ENCODE measurements around the gene PNKP. TPM values are rescaled to one million over a fixed set of nuclear protein-coding genes. Genes with fewer than 3 reads are reported as not detected.

PNKP gene
- total and polyA plus RNA-seq, 2 experiments from 2014 or later, result 74.5 to 98.4 TPM

GRCh38 chr19:49811328-49811727 is 56.0 kb downstream of the PNKP start:
- Histone ChIP-seq H3K27ac (no peak overlapping the region), H3K9me3 (ENCODE audit: low read depth) (no peaks in the 10 kb centered on the region), H3K36me3 (no peaks in the 10 kb centered on the region), H3K27me3 (no peaks in the 10 kb centered on the region), H3K4me3 (no peak overlapping the region), H3K4me1 (ENCODE audit: low read depth) (peaks cover 5% of the 10 kb centered on the region)
- no peak for DNase-seq (ENCODE audit: low read depth in 1 of 2, low spot score in 1 of 2)
- TF ChIP-seq, protein P1, sequence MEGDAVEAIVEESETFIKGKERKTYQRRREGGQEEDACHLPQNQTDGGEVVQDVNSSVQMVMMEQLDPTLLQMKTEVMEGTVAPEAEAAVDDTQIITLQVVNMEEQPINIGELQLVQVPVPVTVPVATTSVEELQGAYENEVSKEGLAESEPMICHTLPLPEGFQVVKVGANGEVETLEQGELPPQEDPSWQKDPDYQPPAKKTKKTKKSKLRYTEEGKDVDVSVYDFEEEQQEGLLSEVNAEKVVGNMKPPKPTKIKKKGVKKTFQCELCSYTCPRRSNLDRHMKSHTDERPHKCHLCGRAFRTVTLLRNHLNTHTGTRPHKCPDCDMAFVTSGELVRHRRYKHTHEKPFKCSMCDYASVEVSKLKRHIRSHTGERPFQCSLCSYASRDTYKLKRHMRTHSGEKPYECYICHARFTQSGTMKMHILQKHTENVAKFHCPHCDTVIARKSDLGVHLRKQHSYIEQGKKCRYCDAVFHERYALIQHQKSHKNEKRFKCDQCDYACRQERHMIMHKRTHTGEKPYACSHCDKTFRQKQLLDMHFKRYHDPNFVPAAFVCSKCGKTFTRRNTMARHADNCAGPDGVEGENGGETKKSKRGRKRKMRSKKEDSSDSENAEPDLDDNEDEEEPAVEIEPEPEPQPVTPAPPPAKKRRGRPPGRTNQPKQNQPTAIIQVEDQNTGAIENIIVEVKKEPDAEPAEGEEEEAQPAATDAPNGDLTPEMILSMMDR (IDR thresholded peaks at IDR 0.05; ENCODE audit: low read depth, low read length), result no peak

Other genes with a start within 250 kb of the PNKP start
- gene RRAS, start 227.4 kb downstream of the PNKP start, total RNA-seq, result 41.3 and 42.6 TPM in 2 replicates
- gene RRAS, start 227.4 kb downstream of the PNKP start, polyA plus RNA-seq, result 80.1 and 88.1 TPM in 2 replicates
- 66.9 and 71.0 TPM in 2 replicates for gene SCAF1, start 225.4 kb downstream of the PNKP start, total RNA-seq
- gene SCAF1, start 225.4 kb downstream of the PNKP start, polyA plus RNA-seq, result 16.4 and 19.3 TPM in 2 replicates
- 137 and 145 TPM in 2 replicates for gene IRF3, start 201.7 kb downstream of the PNKP start, total RNA-seq
- gene IRF3, start 201.7 kb downstream of the PNKP start, polyA plus RNA-seq, result 37.6 and 38.4 TPM in 2 replicates
- 39.4 and 41.3 TPM in 2 replicates for gene BCL2L12, start 201.6 kb downstream of the PNKP start, total RNA-seq
- gene BCL2L12, start 201.6 kb downstream of the PNKP start, polyA plus RNA-seq, result 55.5 and 59.4 TPM in 2 replicates
- 494 and 516 TPM in 2 replicates for gene PRMT1, start 190.3 kb downstream of the PNKP start, total RNA-seq
- 398 and 431 TPM in 2 replicates for gene PRMT1, start 190.3 kb downstream of the PNKP start, polyA plus RNA-seq
- gene ADM5, start 178.0 kb downstream of the PNKP start, total RNA-seq, result 3.6 and 5.1 TPM in 2 replicates
- 1.1 and 2.2 TPM in 2 replicates for gene ADM5, start 178.0 kb downstream of the PNKP start, polyA plus RNA-seq
- 29.0 and 33.8 TPM in 2 replicates for gene CPT1C, start 176.5 kb downstream of the PNKP start, total RNA-seq
- 26.5 and 31.7 TPM in 2 replicates for gene CPT1C, start 176.5 kb downstream of the PNKP start, polyA plus RNA-seq
- gene TSKS, start 104.3 kb downstream of the PNKP start, total RNA-seq, result 0.09 TPM in 1 of 2 replicates, not detected in the other
- gene TSKS, start 104.3 kb downstream of the PNKP start, polyA plus RNA-seq, result not detected in 2 replicates
- gene AP2A1, start 100.6 kb downstream of the PNKP start, total RNA-seq, result 152 and 153 TPM in 2 replicates
- 64.2 and 78.0 TPM in 2 replicates for gene AP2A1, start 100.6 kb downstream of the PNKP start, polyA plus RNA-seq
- 37.8 and 60.8 TPM in 2 replicates for gene FUZ, start 54.3 kb downstream of the PNKP start, total RNA-seq
- gene FUZ, start 54.3 kb downstream of the PNKP start, polyA plus RNA-seq, result 35.6 and 39.0 TPM in 2 replicates
- gene MED25, start 49.3 kb downstream of the PNKP start, total RNA-seq, result 68.7 and 83.7 TPM in 2 replicates
- gene MED25, start 49.3 kb downstream of the PNKP start, polyA plus RNA-seq, result 69.9 and 73.2 TPM in 2 replicates
- 290 and 380 TPM in 2 replicates for gene PTOV1, start 16.4 kb downstream of the PNKP start, total RNA-seq
- 445 and 583 TPM in 2 replicates for gene PTOV1, start 16.4 kb downstream of the PNKP start, polyA plus RNA-seq
- gene AKT1S1, start 9.8 kb upstream of the PNKP start, total RNA-seq, result 27.5 and 36.9 TPM in 2 replicates
- 45.4 and 66.2 TPM in 2 replicates for gene AKT1S1, start 9.8 kb upstream of the PNKP start, polyA plus RNA-seq
- gene TBC1D17, start 10.1 kb upstream of the PNKP start, total RNA-seq, result 25.4 and 26.8 TPM in 2 replicates
- gene TBC1D17, start 10.1 kb upstream of the PNKP start, polyA plus RNA-seq, result 38.0 and 52.5 TPM in 2 replicates
- 0.63 TPM in 1 of 2 replicates, not detected in the other for gene IL4I1, start 29.3 kb upstream of the PNKP start, total RNA-seq
- gene IL4I1, start 29.3 kb upstream of the PNKP start, polyA plus RNA-seq, result 0.40 TPM in 1 of 2 replicates, not detected in the other
- 5.9 and 6.8 TPM in 2 replicates for gene ATF5, start 61.6 kb upstream of the PNKP start, total RNA-seq
- 4.8 and 6.3 TPM in 2 replicates for gene ATF5, start 61.6 kb upstream of the PNKP start, polyA plus RNA-seq
- gene NUP62, start 61.9 kb upstream of the PNKP start, total RNA-seq, result 60.6 and 71.3 TPM in 2 replicates
- 43.3 and 63.1 TPM in 2 replicates for gene NUP62, start 61.9 kb upstream of the PNKP start, polyA plus RNA-seq
- gene SIGLEC11, start 93.6 kb upstream of the PNKP start, total RNA-seq, result 0.03 TPM in 1 of 2 replicates, not detected in the other
- 0.13 TPM in 1 of 2 replicates, not detected in the other for gene SIGLEC11, start 93.6 kb upstream of the PNKP start, polyA plus RNA-seq
- gene VRK3, start 157.8 kb upstream of the PNKP start, total RNA-seq, result 29.9 and 34.3 TPM in 2 replicates
- gene VRK3, start 157.8 kb upstream of the PNKP start, polyA plus RNA-seq, result 38.1 and 45.9 TPM in 2 replicates
- gene ZNF473, start 158.4 kb upstream of the PNKP start, total RNA-seq, result 6.3 and 6.5 TPM in 2 replicates
- gene ZNF473, start 158.4 kb upstream of the PNKP start, polyA plus RNA-seq, result 4.4 and 5.3 TPM in 2 replicates